K562 (cell line): ENCODE measurements around the gene MAU2. TPM values are rescaled to one million over a fixed set of nuclear protein-coding genes. Genes with fewer than 3 reads are reported as not detected.

Experiments used
- ATAC-seq: fragments of 200-7000 bp; cut with Tn5 transposase; 3 replicates; pipeline ENCODE4 v1.9.1; 2020; ENCODE audit warnings: moderate library complexity
- BruUV-seq: library from RNA; stranded (reverse); fragments of 400-500 nt; replicated peaks from 2 replicates; lab custom pipeline; 2021; lab: Mats Ljungman, UMichigan
- CTCF ChIA-PET: fragments of 300-600 bp; formaldehyde crosslinking; extraction: SDS; loops from one replicate; lab custom pipeline; 2021; ENCODE audit warnings: low intra/inter-chr PET ratio; lab: Yijun Ruan, JAX
- POLR2A ChIA-PET: fragments of 300-600, 350-650 bp; sonication (Branson Sonifier 250); formaldehyde crosslinking; extraction: SDS; loops from one replicate; lab custom pipeline; 2021; ENCODE audit warnings: antibody characterized with exemption, inconsistent platforms; lab: Yijun Ruan, JAX
- DNase-seq, 4 experiments: peaks; one replicate each; pipeline versions ENCODE4 v3.0.0 to v3.0.0-alpha.2; 2011 to 2018; ENCODE audit warnings: low spot score in 3 of 4, mixed read lengths in 3 of 4; ENCODE audit errors: extremely low read depth in 1 of 4
- FAIRE-seq: peaks from 2 replicates; lab custom pipeline; 2011; peaks lifted over from hg19 to GRCh38; lab: Jason Lieb, UNC
- H2AFZ ChIP-seq: 2 replicates; pipeline ENCODE4 v1.6.0; 2011; ENCODE audit warnings: low read depth, low read length, control low read depth, inconsistent platforms
- H3K27ac ChIP-seq: fragments of 200-600 bp; 3 replicates; pipeline ENCODE4 v1.8.0; 2011; ENCODE audit warnings: low read depth, mild to moderate bottlenecking, control low read depth, inconsistent platforms, low read length, moderate library complexity, mixed read lengths; ENCODE audit errors: extremely low read depth
- H3K27me3 ChIP-seq, 2 experiments: fragments of 300-600 bp in 1 of 2; 2 replicates in 1 of 2; 3 replicates in 1 of 2; pipeline versions ENCODE4 v1.6.0 to v1.8.0; 2011; ENCODE audit warnings: inconsistent platforms in 2 of 2, low read length in 2 of 2, mild to moderate bottlenecking in 1 of 2, mixed read lengths in 1 of 2, moderate library complexity in 1 of 2; ENCODE audit not compliant: control insufficient read depth in 2 of 2, insufficient read depth in 2 of 2
- H3K36me3 ChIP-seq: fragments of 300-600 bp; 3 replicates; pipeline ENCODE4 v1.8.0; 2011; ENCODE audit warnings: mild to moderate bottlenecking, low read length, inconsistent platforms; ENCODE audit not compliant: control insufficient read depth, insufficient read depth
- H3K4me1 ChIP-seq, 2 experiments: fragments of 200-600 bp in 1 of 2; replicated peaks in 1 of 2; 2 replicates in 1 of 2; 3 replicates in 1 of 2; pipeline versions ENCODE4 v1.5.1 to v1.8.0; 2011; ENCODE audit warnings: inconsistent platforms in 2 of 2, low read length in 2 of 2, mild to moderate bottlenecking in 1 of 2, mixed read lengths in 1 of 2, moderate library complexity in 1 of 2; ENCODE audit not compliant: control insufficient read depth in 2 of 2, insufficient read depth in 2 of 2
- H3K4me2 ChIP-seq: 2 replicates; pipeline ENCODE4 v1.6.1; 2011; ENCODE audit warnings: low read length, control low read depth, inconsistent platforms, mixed read lengths; ENCODE audit not compliant: insufficient read depth
- H3K4me3 ChIP-seq: fragments of 200-600 bp; sonication (generic), shearing (Covaris generic); 2 replicates; pipeline ENCODE4 v1.5.1; 2016; ENCODE audit warnings: control low read depth, inconsistent platforms
- H3K79me2 ChIP-seq: fragments of 200-600 bp; 3 replicates; pipeline ENCODE4 v1.8.0; 2011; ENCODE audit warnings: low read length, inconsistent platforms; ENCODE audit not compliant: control insufficient read depth, insufficient read depth
- H3K9ac ChIP-seq, 2 experiments: 2 replicates each; pipeline versions ENCODE4 v1.6.0 to v1.6.1; 2011; ENCODE audit warnings: low read depth in 2 of 2, low read length in 2 of 2, control low read depth in 1 of 2, inconsistent platforms in 1 of 2, mild to moderate bottlenecking in 1 of 2, mixed read lengths in 1 of 2; ENCODE audit not compliant: insufficient read depth in 1 of 2
- H3K9me1 ChIP-seq: one replicate; pipeline ENCODE4 v1.6.0; 2011; ENCODE audit warnings: inconsistent platforms, mild to moderate bottlenecking, low read length, moderate library complexity; ENCODE audit not compliant: control insufficient read depth, insufficient read depth
- H3K9me3 ChIP-seq: replicated peaks from 2 replicates; pipeline ENCODE4 v1.5.1; 2011; ENCODE audit warnings: low read depth, low read length, inconsistent platforms; ENCODE audit not compliant: control insufficient read depth, insufficient read depth
- H4K20me1 ChIP-seq: replicated peaks from 2 replicates; pipeline ENCODE4 v1.6.1; 2011; ENCODE audit warnings: low read length, inconsistent platforms, mixed read lengths; ENCODE audit not compliant: control insufficient read depth, insufficient read depth
- ARID2 ChIP-seq: fragments of 450-650 bp; IDR thresholded peaks from 2 replicates; pipeline ENCODE4 v1.6.1; 2017; ENCODE audit warnings: antibody characterized with exemption, mild to moderate bottlenecking
- CTCF ChIP-seq, 3 experiments: IDR thresholded peaks in 2 of 3; conservative IDR thresholded peaks in 1 of 3; 2 replicates each; pipeline ENCODE4 v1.5.1; 2011 to 2012; ENCODE audit warnings: low read length in 3 of 3, mild to moderate bottlenecking in 3 of 3, control low read depth in 2 of 3, improper control_type of control experiment in 1 of 3, inconsistent platforms in 1 of 3, low read depth in 1 of 3, mixed read lengths in 1 of 3, moderate library complexity in 1 of 3; ENCODE audit not compliant: insufficient read depth in 2 of 3
- ESRRA ChIP-seq: fragments of 450-650 bp; IDR thresholded peaks from 2 replicates; pipeline ENCODE4 v1.6.1; 2014; ENCODE audit warnings: low read depth, mild to moderate bottlenecking, moderate library complexity, borderline replicate concordance
- ETS1 ChIP-seq: conservative IDR thresholded peaks from 2 replicates; pipeline ENCODE4 v1.6.1; 2011; ENCODE audit warnings: low read depth, mild to moderate bottlenecking, low read length; ENCODE audit not compliant: control insufficient read depth
- KLF1 ChIP-seq: fragments of 450-650 bp; IDR thresholded peaks from 2 replicates; pipeline ENCODE4 v1.6.1; 2016; ENCODE audit warnings: missing genetic modification characterization, missing compliant biosample characterization
- RBM39 ChIP-seq: fragments of 200-400 bp; formaldehyde crosslinking; optimal IDR thresholded peaks from 2 replicates; pipeline ENCODE3; 2018; ENCODE audit warnings: low read depth, low read length
- SNRNP70 ChIP-seq: fragments of 200-400 bp; formaldehyde crosslinking; optimal IDR thresholded peaks from 2 replicates; pipeline ENCODE3; 2017; ENCODE audit warnings: low read depth, low read length
- ZNF707 ChIP-seq: fragments of 250-450 bp; sonication (Bioruptor Pico); conservative IDR thresholded peaks from 2 replicates; pipeline ENCODE4 v1.8.0; 2022; ENCODE audit warnings: inconsistent platforms, mild to moderate bottlenecking, moderate library complexity
- WGBS: fragments of 100-300 bp; shearing (Covaris generic); methylation state at CpG from one replicate; pipeline ENCODE4 v1.1.6; 2016; ENCODE audit warnings: low coverage, mixed read lengths; ENCODE audit not compliant: insufficient coverage; ENCODE audit errors: missing lambda C conversion rate; 5-methylcytosine and 5-hydroxymethylcytosine counted together
- in situ Hi-C: fragments of 300-500 bp; cut with MboI; formaldehyde crosslinking; loops from 4 replicates; pipeline ENCODE4 v1.15.0; 2018; ENCODE audit warnings: inconsistent platforms, mixed read lengths
- intact Hi-C: fragments of 100-400 bp; cut with micrococcal nuclease; formaldehyde crosslinking; loops from 2 replicates; pipeline ENCODE4 v1.14.2; 2022
- polyA plus RNA-seq, 8 experiments: library from polyadenylated mRNA; depleted of rRNA in 4 of 8; stranded (reverse) in 5 of 8; unstranded in 3 of 8; fragments of >200 nt; fragmentation: Nextera tagmentation in 2 of 8; fragmentation: Illumina TruSeq in 1 of 8; extraction: Ambion mirVana in 2 of 8; extraction: Trizol in 1 of 8; gene quantifications; 2 replicates each; pipeline versions ENCODE4 v1.2.1 to v1.2.3, GENCODE V29; 2011 to 2014; ENCODE audit warnings: inconsistent platforms in 1 of 8, missing spikeins in 1 of 8
- total RNA-seq, 7 experiments: library from RNA; depleted of rRNA in 6 of 7; stranded (reverse); fragments of >200 nt in 6 of 7; fragmentation: Illumina TruSeq in 2 of 7; extraction: Trizol in 2 of 7; gene quantifications; 2 replicates each; pipeline versions ENCODE4 v1.2.1 to v1.2.3, GENCODE V29; 2011 to 2021; ENCODE audit warnings: low replicate concordance in 1 of 7

MAU2 gene
- total and polyA plus RNA-seq, 9 of the 15 experiments (the other 6 are each of a cell fraction or from before 2014, with no cell fraction given), result 1.2 to 48.1 (median 19.4) TPM

DNA sequence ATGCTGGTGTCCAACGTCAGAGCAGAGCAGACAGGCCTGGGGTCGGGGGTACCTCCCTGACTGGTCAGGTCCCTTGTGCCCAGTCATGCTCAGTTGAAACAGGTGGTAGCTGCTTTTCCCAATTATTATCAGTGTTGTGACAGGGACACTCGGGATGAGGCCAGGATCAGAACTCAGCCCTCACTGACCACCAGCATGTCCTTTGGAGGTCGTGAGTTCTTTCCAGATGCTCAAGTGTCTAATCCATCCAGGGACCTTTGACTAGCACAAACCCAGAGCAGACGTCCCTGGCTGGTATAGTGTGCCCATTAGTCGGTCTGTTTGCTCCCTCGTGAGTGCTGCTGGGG is 22.4 kb downstream of the MAU2 start:
- TF ChIP-seq KLF1 (tag) (no peak), ZNF707 (no peak), ARID2 (no peak), SNRNP70 (peak; percentile 37), ETS1 (0 out of 2 replicates have a peak, but pooled peaks have one; percentile 6), RBM39 (peak; percentile 58), CTCF (IDR thresholded peaks at IDR 0.05 in 2 of 3, conservative IDR thresholded peaks at IDR 0.05 in 1 of 3; ENCODE audit: insufficient read depth in 2 of 3, low read depth in 1 of 3, low read length in 3 of 3) (peak in 1 of 3 experiments; percentile 47; a peak in 1 of 6 replicates), ESRRA (0 out of 2 replicates have a peak, but pooled peaks have one; percentile 3)
- TF ChIP-seq, all 486 proteins: peak for 5
- Histone ChIP-seq H3K27ac (no peak overlapping the region), H3K4me3 (no peak overlapping the region), H3K9me3 (no peaks in the 10 kb centered on the region), H3K9me1 (no peaks in the 10 kb centered on the region), H4K20me1 (no peaks in the 10 kb centered on the region; the same call in 1 of the 2 replicates), H3K27me3 (no peaks in the 10 kb centered on the region), H3K36me3 (peaks cover 72% of the 10 kb centered on the region; the same call in 2 of the 3 replicates), H3K9ac (peak overlapping the region in 1 of 2 experiments; percentile 11; a peak in 1 of 4 replicates), H2AFZ (no peak overlapping the region), H3K4me1 (peaks cover 0 to 29% of the 10 kb centered on the region in 2 experiments; a peak in 1 of 5 replicates), H3K79me2 (no peaks in the 10 kb centered on the region), H3K4me2 (no peak overlapping the region)
- intact Hi-C loops (loop anchor here (5.0 kb wide), 1 partner anchor 156 kb away; no protein-coding TSS in a partner anchor), in situ Hi-C loops (loop anchor here (5.0 kb wide), 1 partner anchor 201 kb away; no protein-coding TSS in a partner anchor)
- ChIA-PET POLR2A (interaction anchor here (0.6 to 1.2 kb wide), 5 partner anchors 10 to 257 kb away, joined by 3 to 5 read pairs (median 3); no protein-coding TSS in a partner anchor), CTCF (interaction anchor here (0.5 to 2.0 kb wide), 4 partner anchors 20 to 1504 kb away, joined by 3 to 10 read pairs (median 6); no protein-coding TSS in a partner anchor)
- WGBS, result 44% methylated on average over 7 of the region's 7 CpGs
- FAIRE-seq (no peak), ATAC-seq (no peak), DNase-seq (no peak)
- no TSS peak for BruUV-seq
